Endothelial cell of umbilical vein (primary cell): ENCODE results near the gene SEMA5A. TPM values are rescaled to one million over a fixed set of nuclear protein-coding genes. Genes with fewer than 3 reads are reported as not detected.

ENCODE experiments used
- BruUV-seq: library from RNA; stranded (reverse); fragments of 400-500 nt; replicated peaks from 2 replicates; lab custom pipeline; 2021; lab: Mats Ljungman, UMichigan
- CTCF ChIA-PET: fragments of 300-600, 350-600 bp; sonication (Branson Sonifier 250); formaldehyde crosslinking; loops from one replicate; lab custom pipeline; 2021; ENCODE audit warnings: antibody characterized with exemption, inconsistent platforms; lab: Charles Lee
- POLR2A ChIA-PET: fragments of 300-600, 350-600 bp; sonication (Branson Sonifier 250); formaldehyde crosslinking; loops from one replicate; lab custom pipeline; 2021; ENCODE audit warnings: antibody characterized with exemption, inconsistent platforms; lab: Charles Lee
- DNase-seq: peaks from one replicate; pipeline ENCODE4 v3.0.0-alpha.2; 2011; ENCODE audit warnings: low read depth, low spot score
- FAIRE-seq: peaks from 2 replicates; lab custom pipeline; 2011; peaks lifted over from hg19 to GRCh38; lab: Jason Lieb, UNC
- H2AFZ ChIP-seq: 2 replicates; pipeline ENCODE4 v1.6.0; 2012; ENCODE audit warnings: low read depth, low read length, control low read depth, inconsistent platforms
- H3K27ac ChIP-seq: 2 replicates; pipeline ENCODE4 v1.5.1; 2011; ENCODE audit warnings: low read depth, mild to moderate bottlenecking, control low read depth, low read length, moderate library complexity; ENCODE audit not compliant: insufficient read depth
- H3K27me3 ChIP-seq, 2 experiments: 2 replicates each; pipeline versions ENCODE4 v1.6.0 to v1.6.1; 2011; ENCODE audit warnings: low read length in 2 of 2, mixed read lengths in 1 of 2; ENCODE audit not compliant: control insufficient read depth in 2 of 2, insufficient read depth in 2 of 2
- H3K36me3 ChIP-seq, 2 experiments: 2 replicates in 1 of 2; 3 replicates in 1 of 2; pipeline ENCODE4 v1.5.1; 2011; ENCODE audit warnings: low read length in 2 of 2, mild to moderate bottlenecking in 1 of 2, moderate library complexity in 1 of 2; ENCODE audit not compliant: control insufficient read depth in 2 of 2, insufficient read depth in 2 of 2; ENCODE audit errors: extremely low read depth in 1 of 2
- H3K4me1 ChIP-seq: 3 replicates; pipeline ENCODE4 v1.5.1; 2011; ENCODE audit warnings: mild to moderate bottlenecking, low read length; ENCODE audit not compliant: control insufficient read depth, insufficient read depth; ENCODE audit errors: extremely low read depth
- H3K4me2 ChIP-seq: 2 replicates; pipeline ENCODE4 v1.6.1; 2011; ENCODE audit warnings: low read length, control low read depth, mixed read lengths; ENCODE audit not compliant: insufficient read depth
- H3K4me3 ChIP-seq, 3 experiments: fragments of 200-600 bp in 1 of 3; sonication (generic), shearing (Covaris generic) in 1 of 3; replicated peaks in 1 of 3; 2 replicates each; pipeline ENCODE4 v1.5.1; 2011 to 2016; ENCODE audit warnings: control low read depth in 3 of 3, low read length in 3 of 3, mild to moderate bottlenecking in 2 of 3, inconsistent platforms in 1 of 3, low read depth in 1 of 3, moderate library complexity in 1 of 3; ENCODE audit not compliant: insufficient read depth in 1 of 3
- H3K79me2 ChIP-seq: 2 replicates; pipeline ENCODE4 v1.6.0; 2012; ENCODE audit warnings: low read length, inconsistent platforms; ENCODE audit not compliant: control insufficient read depth, insufficient read depth
- H3K9ac ChIP-seq: replicated peaks from 2 replicates; pipeline ENCODE3; 2011; ENCODE audit warnings: low read length, control low read depth; ENCODE audit not compliant: insufficient read depth; ENCODE audit errors: extremely low read depth
- H3K9me1 ChIP-seq: replicated peaks from 3 replicates; pipeline ENCODE4 v1.6.0; 2011; ENCODE audit warnings: mild to moderate bottlenecking, low read length; ENCODE audit not compliant: control insufficient read depth, insufficient read depth; ENCODE audit errors: extremely low read depth
- H3K9me3 ChIP-seq: replicated peaks from 2 replicates; pipeline ENCODE4 v1.5.1; 2012; ENCODE audit warnings: low read length, inconsistent platforms; ENCODE audit not compliant: control insufficient read depth, insufficient read depth
- H4K20me1 ChIP-seq: replicated peaks from 2 replicates; pipeline ENCODE3; 2011; ENCODE audit warnings: mild to moderate bottlenecking, low read length; ENCODE audit not compliant: control insufficient read depth, insufficient read depth; ENCODE audit errors: extremely low read depth
- EZH2 ChIP-seq: IDR thresholded peaks from 2 replicates; pipeline ENCODE4 v1.6.1; 2012; ENCODE audit warnings: borderline replicate concordance, low read depth, mild to moderate bottlenecking, moderate library complexity, low read length, inconsistent platforms; ENCODE audit not compliant: severe bottlenecking
- FOS ChIP-seq: IDR thresholded peaks from 2 replicates; pipeline ENCODE4 v1.6.1; 2011; ENCODE audit warnings: mild to moderate bottlenecking, low read length, moderate library complexity, borderline replicate concordance; ENCODE audit not compliant: insufficient read depth
- GATA2 ChIP-seq: IDR thresholded peaks from 2 replicates; pipeline ENCODE4 v1.7.0; 2011; ENCODE audit warnings: low read depth, mild to moderate bottlenecking, moderate library complexity, mixed read lengths, low read length; ENCODE audit not compliant: insufficient read length, insufficient read depth
- JUN ChIP-seq: IDR thresholded peaks from 2 replicates; pipeline ENCODE4 v1.6.1; 2011; ENCODE audit warnings: borderline replicate concordance, low read depth; ENCODE audit not compliant: insufficient read length, insufficient read depth
- MYC ChIP-seq: IDR thresholded peaks from one replicate; pipeline ENCODE4 v1.6.1; 2011; ENCODE audit warnings: mild to moderate bottlenecking, low read depth, low read length
- POLR2A ChIP-seq: IDR thresholded peaks from 2 replicates; pipeline ENCODE4 v1.6.1; 2012; ENCODE audit warnings: low read depth, mild to moderate bottlenecking, control low read depth, low read length
- POLR2AphosphoS5 ChIP-seq: IDR thresholded peaks from 2 replicates; pipeline ENCODE4 v1.6.1; 2012; ENCODE audit warnings: low read depth, mild to moderate bottlenecking, control low read depth, low read length, moderate library complexity; ENCODE audit not compliant: insufficient read depth
- dilution Hi-C: fragments of 300-500 bp; cut with MboI; formaldehyde crosslinking; loops from one replicate; pipeline ENCODE4 v1.15.0; 2019; ENCODE audit warnings: low sequenced_read_pairs; ENCODE audit not compliant: extremely low pct_ligation_motif_present
- intact Hi-C: fragments of 100-400 bp; cut with micrococcal nuclease; formaldehyde crosslinking; loops from one replicate; pipeline ENCODE4 v1.10.0; 2022
- polyA plus RNA-seq, 4 experiments: library from polyadenylated mRNA; depleted of rRNA in 3 of 4; stranded (reverse) in 3 of 4; unstranded in 1 of 4; fragments of >200 nt; gene quantifications; 2 replicates each; pipeline versions ENCODE4 v1.2.1 to v1.2.3, GENCODE V29; 2011 to 2012; ENCODE audit warnings: missing spikeins in 1 of 4
- total RNA-seq: library from RNA; stranded (reverse); gene quantifications from 2 replicates; pipeline ENCODE4 v1.2.3, GENCODE V29; 2021
- TF ChIP-seq, protein P1 (sequence below), 2 donors: IDR thresholded peaks; 1 replicate in 1 of 2; 2 replicates in 1 of 2; pipeline ENCODE4 v1.5.1; 2011; ENCODE audit warnings: low read length in 2 of 2, mild to moderate bottlenecking in 2 of 2, moderate library complexity in 2 of 2, control low read depth in 1 of 2, inconsistent platforms in 1 of 2, low read depth in 1 of 2; ENCODE audit not compliant: insufficient read depth in 1 of 2; ENCODE audit errors: extremely low read depth in 1 of 2
- TF ChIP-seq, protein P2 (sequence below): IDR thresholded peaks from 2 replicates; pipeline ENCODE4 v1.6.1; 2011; ENCODE audit not compliant: insufficient read depth, insufficient read length

Gene SEMA5A
- total and polyA plus RNA-seq, 2 donors (not counting 3 experiments of a cell fraction or from before 2014, with no cell fraction given) = 0.04 to 0.06 TPM

DNA sequence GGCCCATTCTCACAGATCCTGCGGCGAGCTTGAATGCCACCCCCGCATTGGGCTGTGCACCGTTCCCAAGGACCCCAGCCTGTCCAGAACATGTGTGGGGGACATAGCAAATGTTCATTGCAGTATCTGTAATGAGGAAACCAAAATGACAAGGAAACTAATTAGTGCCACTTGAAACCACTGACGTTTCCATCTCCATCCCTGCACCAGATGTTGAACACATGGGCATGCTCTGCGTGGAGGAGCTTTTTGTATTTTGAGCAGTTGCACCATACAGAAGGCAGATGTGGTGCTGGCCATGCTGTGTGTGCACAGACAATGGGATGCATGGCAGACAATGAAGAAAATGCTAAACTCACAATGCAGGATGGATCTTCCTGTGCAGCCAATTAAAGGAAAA is 437.7 kb downstream of the SEMA5A start:
- Histone ChIP-seq H3K27ac (no peak overlapping the region), H3K9me3 (no peaks in the 10 kb centered on the region), H3K79me2 (no peaks in the 10 kb centered on the region), H3K9me1 (no peaks in the 10 kb centered on the region), H4K20me1 (no peaks in the 10 kb centered on the region), H3K4me2 (no peak overlapping the region), H3K36me3 (no peaks in the 10 kb centered on the region), H3K4me1 (no peaks in the 10 kb centered on the region), H3K4me3 (no peak overlapping the region), H3K27me3 (no peaks in the 10 kb centered on the region), H3K9ac (no peak overlapping the region), H2AFZ (no peak overlapping the region)
- DNase-seq (no peak), FAIRE-seq (no peak)
- intact Hi-C loops (no loop called here), dilution Hi-C loops (no loop called here)
- no peak for TF ChIP-seq JUN
- TF ChIP-seq FOS = no peak
- TF ChIP-seq POLR2A = no peak
- TF ChIP-seq, protein P1, sequence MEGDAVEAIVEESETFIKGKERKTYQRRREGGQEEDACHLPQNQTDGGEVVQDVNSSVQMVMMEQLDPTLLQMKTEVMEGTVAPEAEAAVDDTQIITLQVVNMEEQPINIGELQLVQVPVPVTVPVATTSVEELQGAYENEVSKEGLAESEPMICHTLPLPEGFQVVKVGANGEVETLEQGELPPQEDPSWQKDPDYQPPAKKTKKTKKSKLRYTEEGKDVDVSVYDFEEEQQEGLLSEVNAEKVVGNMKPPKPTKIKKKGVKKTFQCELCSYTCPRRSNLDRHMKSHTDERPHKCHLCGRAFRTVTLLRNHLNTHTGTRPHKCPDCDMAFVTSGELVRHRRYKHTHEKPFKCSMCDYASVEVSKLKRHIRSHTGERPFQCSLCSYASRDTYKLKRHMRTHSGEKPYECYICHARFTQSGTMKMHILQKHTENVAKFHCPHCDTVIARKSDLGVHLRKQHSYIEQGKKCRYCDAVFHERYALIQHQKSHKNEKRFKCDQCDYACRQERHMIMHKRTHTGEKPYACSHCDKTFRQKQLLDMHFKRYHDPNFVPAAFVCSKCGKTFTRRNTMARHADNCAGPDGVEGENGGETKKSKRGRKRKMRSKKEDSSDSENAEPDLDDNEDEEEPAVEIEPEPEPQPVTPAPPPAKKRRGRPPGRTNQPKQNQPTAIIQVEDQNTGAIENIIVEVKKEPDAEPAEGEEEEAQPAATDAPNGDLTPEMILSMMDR (IDR thresholded peaks at IDR 0.05; ENCODE audit: extremely low read depth in 1 of 2, insufficient read depth in 1 of 2, low read depth in 1 of 2, low read length in 2 of 2) = no peak
- TF ChIP-seq GATA2 = no peak
- no TSS peak for BruUV-seq
- ChIA-PET POLR2A (no interaction called here), CTCF (no interaction called here)

DNA sequence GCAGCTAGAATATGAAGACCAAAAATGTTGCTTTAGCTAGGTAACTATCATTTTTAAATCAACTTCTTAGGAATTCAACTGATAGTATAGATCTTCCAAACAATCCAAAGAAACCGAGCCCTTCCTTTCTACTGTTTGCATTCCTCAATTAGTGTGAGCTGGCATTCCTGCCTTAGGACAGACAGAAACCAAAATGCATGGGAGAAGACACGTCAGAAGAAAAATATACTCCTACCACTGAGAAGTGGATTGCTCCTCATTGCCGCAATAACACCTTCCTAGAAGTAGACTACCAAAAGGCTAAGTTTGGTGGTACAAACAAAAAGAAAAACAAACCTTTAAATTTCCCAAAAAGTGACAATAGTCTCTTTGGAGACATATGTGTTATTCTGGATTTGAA is 440.0 kb downstream of the SEMA5A start:
- no peaks in the 10 kb centered on the region for H3K9me1 ChIP-seq
- H3K4me3 ChIP-seq = no peak overlapping the region
- H3K4me1 ChIP-seq = no peaks in the 10 kb centered on the region
- H3K4me2 ChIP-seq = no peak overlapping the region
- dilution Hi-C loops = no loop called here
- no peaks in the 10 kb centered on the region for H3K36me3 ChIP-seq
- H3K27ac ChIP-seq = no peak overlapping the region
- no peak for FAIRE-seq
- TF ChIP-seq POLR2AphosphoS5 (no peak), FOS (no peak), EZH2 (no peak), GATA2 (no peak), POLR2A (no peak), JUN (no peak), MYC (no peak)
- TF ChIP-seq, protein P2, sequence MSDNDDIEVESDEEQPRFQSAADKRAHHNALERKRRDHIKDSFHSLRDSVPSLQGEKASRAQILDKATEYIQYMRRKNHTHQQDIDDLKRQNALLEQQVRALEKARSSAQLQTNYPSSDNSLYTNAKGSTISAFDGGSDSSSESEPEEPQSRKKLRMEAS = no peak
- TF ChIP-seq, protein P1 (IDR thresholded peaks at IDR 0.05; ENCODE audit: extremely low read depth in 1 of 2, insufficient read depth in 1 of 2, low read depth in 1 of 2, low read length in 2 of 2) = no peak
- ChIA-PET CTCF (interaction anchor here (1.1 kb wide), 1 partner anchor 9 kb away, joined by 3 read pairs; no protein-coding TSS in a partner anchor), POLR2A (no interaction called here)
- H3K79me2 ChIP-seq = no peaks in the 10 kb centered on the region
- H4K20me1 ChIP-seq = no peaks in the 10 kb centered on the region
- intact Hi-C loops = no loop called here
- no peak overlapping the region for H2AFZ ChIP-seq
- no peak for DNase-seq
- H3K9me3 ChIP-seq = no peaks in the 10 kb centered on the region
- no TSS peak for BruUV-seq
- H3K9ac ChIP-seq = no peak overlapping the region
- no peaks in the 10 kb centered on the region for H3K27me3 ChIP-seq
